ENCODE measurements around the gene TMTC2.

- TF ChIP-seq POLR2A (IDR thresholded peaks at IDR 0.05; ENCODE audit: low read length) (no peak), GATA1 (IDR thresholded peaks at IDR 0.05; ENCODE audit: low read depth, low read length) (no peak)
Measured at GRCh38 chr12:83121897-83122622, 435.4 kb downstream of the TMTC2 start.
